ENCODE data around the gene MADD.

DNA sequence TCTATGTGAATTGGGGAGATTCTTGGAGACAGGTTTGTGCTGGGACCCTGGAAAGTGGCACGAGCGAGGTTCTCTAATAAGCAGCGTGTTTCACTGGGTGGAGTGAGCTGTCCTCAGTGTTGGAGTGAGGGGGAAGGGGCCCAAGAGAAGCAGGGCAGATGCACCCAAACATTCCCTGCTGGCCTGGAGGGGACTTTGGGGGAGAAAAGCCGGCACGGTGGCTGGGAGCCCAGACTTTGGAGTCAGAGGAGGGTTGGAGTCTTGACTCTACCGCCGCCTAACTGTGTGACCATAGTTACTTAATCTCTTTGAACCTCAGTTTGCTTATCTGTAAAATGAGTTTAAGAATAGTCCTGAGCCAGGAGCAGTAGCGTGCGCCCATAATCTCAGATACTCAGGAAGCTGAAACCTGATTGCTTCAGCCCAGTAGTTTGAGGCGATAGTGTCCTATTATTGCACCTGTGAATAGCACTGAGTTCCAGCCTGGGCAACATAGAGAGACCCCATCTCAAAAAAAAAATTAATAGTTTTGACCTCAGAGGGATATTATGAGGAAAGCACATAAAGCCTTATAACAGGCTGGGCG, 11.5 kb upstream of the MADD start:
- TF ChIP-seq, protein P1, sequence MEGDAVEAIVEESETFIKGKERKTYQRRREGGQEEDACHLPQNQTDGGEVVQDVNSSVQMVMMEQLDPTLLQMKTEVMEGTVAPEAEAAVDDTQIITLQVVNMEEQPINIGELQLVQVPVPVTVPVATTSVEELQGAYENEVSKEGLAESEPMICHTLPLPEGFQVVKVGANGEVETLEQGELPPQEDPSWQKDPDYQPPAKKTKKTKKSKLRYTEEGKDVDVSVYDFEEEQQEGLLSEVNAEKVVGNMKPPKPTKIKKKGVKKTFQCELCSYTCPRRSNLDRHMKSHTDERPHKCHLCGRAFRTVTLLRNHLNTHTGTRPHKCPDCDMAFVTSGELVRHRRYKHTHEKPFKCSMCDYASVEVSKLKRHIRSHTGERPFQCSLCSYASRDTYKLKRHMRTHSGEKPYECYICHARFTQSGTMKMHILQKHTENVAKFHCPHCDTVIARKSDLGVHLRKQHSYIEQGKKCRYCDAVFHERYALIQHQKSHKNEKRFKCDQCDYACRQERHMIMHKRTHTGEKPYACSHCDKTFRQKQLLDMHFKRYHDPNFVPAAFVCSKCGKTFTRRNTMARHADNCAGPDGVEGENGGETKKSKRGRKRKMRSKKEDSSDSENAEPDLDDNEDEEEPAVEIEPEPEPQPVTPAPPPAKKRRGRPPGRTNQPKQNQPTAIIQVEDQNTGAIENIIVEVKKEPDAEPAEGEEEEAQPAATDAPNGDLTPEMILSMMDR (IDR thresholded peaks at IDR 0.05; ENCODE audit: borderline replicate concordance, extremely low read depth, low read length, poor library complexity, severe bottlenecking): no peak
- TF ChIP-seq EZH2 (IDR thresholded peaks at IDR 0.05; ENCODE audit: borderline replicate concordance, low read depth, low read length, severe bottlenecking): no peak

Data from DND-41 (cell line).